UCSD-AML1 (cell line): ENCODE results near the gene QPRT.
"Not testable (repeated sequence)": the region's sequence is repeated elsewhere in the genome, so short reads cannot be mapped to it uniquely, and the experiment has no call there.

ENCODE experiments used
- DNase-seq: peaks from one replicate; lab custom pipeline; 2025; ENCODE audit not compliant: unreplicated experiment; lab: John Stamatoyannopoulos, UW

QPRT gene

GRCh38 chr16:29662000-29662728 lies 16.8 kb upstream of the QPRT start:
- DNase-seq = no peak

- peak; percentile 87 for DNase-seq
Measured at GRCh38 chr16:29662729-29663015, 16.3 kb upstream of the QPRT start.

GRCh38 chr16:29663016-29663806 lies 15.8 kb upstream of the QPRT start, which contains the start of gene SPN:
Gene SPN, plus strand, starts transcription at chr16:29663247. Its CDS starts 482 bp downstream, at chr16:29663729.
- DNase-seq = peak; percentile 91

- no peak for DNase-seq
Measured at GRCh38 chr16:29663807-29664090, 15.2 kb upstream of the QPRT start.

- peak; percentile 57 for DNase-seq
Measured at GRCh38 chr16:29664091-29664921, 14.7 kb upstream of the QPRT start.

GRCh38 chr16:29665294-29666077 lies 13.5 kb upstream of the QPRT start:
- DNase-seq = no peak

- DNase-seq = not testable (repeated sequence)
Measured at GRCh38 chr16:29667322-29667610, 11.7 kb upstream of the QPRT start.

GRCh38 chr16:29667755-29668154 lies 11.2 kb upstream of the QPRT start:
- DNase-seq = no peak

GRCh38 chr16:29668267-29668666 lies 10.7 kb upstream of the QPRT start:
- DNase-seq = no peak

- no peak for DNase-seq
Measured at GRCh38 chr16:29673501-29673900, 5.5 kb upstream of the QPRT start.

- no peak for DNase-seq
Measured at GRCh38 chr16:29674188-29674587, 4.8 kb upstream of the QPRT start.

- no peak for DNase-seq
Measured at GRCh38 chr16:29675811-29676643, 3.0 kb upstream of the QPRT start.

- no peak for DNase-seq
Measured at GRCh38 chr16:29676989-29677785, 1.8 kb upstream of the QPRT start.

GRCh38 chr16:29680180-29680598 lies 1.2 kb downstream of the QPRT start:
- DNase-seq = no peak

GRCh38 chr16:29683543-29684090 lies 4.6 kb downstream of the QPRT start:
- DNase-seq = no peak

GRCh38 chr16:29684679-29685078 lies 5.7 kb downstream of the QPRT start:
- no peak for DNase-seq

GRCh38 chr16:29686740-29687332 lies 7.9 kb downstream of the QPRT start:
- peak; percentile 56 for DNase-seq

GRCh38 chr16:29687755-29688154 lies 8.8 kb downstream of the QPRT start:
- DNase-seq = no peak

GRCh38 chr16:29688172-29688571 lies 9.2 kb downstream of the QPRT start:
- no peak for DNase-seq
